GM12878 (cell line): Measurements from ENCODE around the gene MAPT. TPM values are rescaled to one million over a fixed set of nuclear protein-coding genes. Genes with fewer than 3 reads are reported as not detected.
A peak's percentile ranks its signal among the peaks of the same experiment; 100 is the strongest.

Source experiments
- CHD4 ChIP-seq: fragments of 200-600 bp; sonication (generic); IDR thresholded peaks from 2 replicates; pipeline ENCODE4 v1.6.1; 2016; ENCODE audit warnings: mild to moderate bottlenecking
- CUX1 ChIP-seq: IDR thresholded peaks from 2 replicates; pipeline ENCODE4 v1.6.1; 2012; ENCODE audit warnings: improper control_type of control experiment, low read depth, low read length; ENCODE audit not compliant: insufficient replicate concordance
- ESRRA ChIP-seq: IDR thresholded peaks from 2 replicates; pipeline ENCODE4 v1.6.1; 2012; ENCODE audit warnings: mild to moderate bottlenecking, low read length, improper control_type of control experiment
- RB1 ChIP-seq: fragments of 450-650 bp; formaldehyde crosslinking; IDR thresholded peaks from 2 replicates; pipeline ENCODE4 v1.6.1; 2017; ENCODE audit warnings: mild to moderate bottlenecking, borderline replicate concordance
- SUPT20H ChIP-seq: IDR thresholded peaks from 2 replicates; pipeline ENCODE4 v1.6.1; 2011; ENCODE audit warnings: low read depth, mild to moderate bottlenecking, low read length, moderate library complexity, borderline replicate concordance; ENCODE audit not compliant: control insufficient read depth
- TCF12 ChIP-seq: IDR thresholded peaks from 2 replicates; pipeline ENCODE4 v1.6.1; 2011; ENCODE audit warnings: low read depth, mild to moderate bottlenecking, low read length
- YY1 ChIP-seq: IDR thresholded peaks from 2 replicates; pipeline ENCODE4 v1.6.1; 2011; ENCODE audit warnings: low read depth, mild to moderate bottlenecking, low read length
- polyA plus RNA-seq, 11 experiments: library from polyadenylated mRNA; depleted of rRNA in 4 of 11; unstranded in 6 of 11; stranded (reverse) in 5 of 11; fragments of >200 nt; fragmentation: Nextera tagmentation in 4 of 11; fragmentation: Illumina TruSeq in 1 of 11; extraction: Ambion mirVana in 4 of 11; extraction: Trizol in 1 of 11; gene quantifications; 1 replicate in 1 of 11; 2 replicates in 10 of 11; pipeline versions ENCODE4 v1.2.1 to v1.2.3, GENCODE V29; 2011 to 2016; ENCODE audit warnings: inconsistent platforms in 2 of 11, missing spikeins in 2 of 11, low read depth in 1 of 11
- total RNA-seq, 4 experiments: library from RNA; depleted of rRNA in 3 of 4; stranded (reverse); fragments of >200 nt in 3 of 4; fragmentation: Illumina TruSeq in 1 of 4; extraction: Trizol in 1 of 4; gene quantifications; 2 replicates each; pipeline versions ENCODE4 v1.2.1 to v1.2.3, GENCODE V29; 2013 to 2021

Gene MAPT
- total and polyA plus RNA-seq, 10 of the 15 experiments (the other 5 are each of a cell fraction or from before 2014, with no cell fraction given): under 0.01 to 0.05 (median 0.03) TPM; not detected in 7

GRCh38 chr17:46044286-46044928 lies 150.1 kb downstream of the MAPT start (continued):
- TF ChIP-seq CUX1 (no peak), YY1 (peak; percentile 35; the same call in 1 of the 2 replicates), SUPT20H (no peak), RB1 (no peak), TCF12 (no peak), CHD4 (no peak), ESRRA (no peak)
